HepG2 (cell line): ENCODE measurements around the gene HOXA7. TPM values are rescaled to one million over a fixed set of nuclear protein-coding genes. Genes with fewer than 3 reads are reported as not detected.

Experiments
- ATAC-seq: fragments of 200-7000 bp; cut with Tn5 transposase; 3 replicates; pipeline ENCODE4 v1.9.1; 2020; ENCODE audit warnings: mild to moderate bottlenecking, moderate library complexity
- BruUV-seq: library from RNA; stranded (reverse); fragments of 400-500 nt; replicated peaks from 2 replicates; lab custom pipeline; 2021; lab: Mats Ljungman, UMichigan
- CTCF ChIA-PET: fragments of 300-600 bp; formaldehyde crosslinking; extraction: SDS; loops from one replicate; lab custom pipeline; 2021; ENCODE audit warnings: low total read pairs, inconsistent platforms, low intra/inter-chr PET ratio; lab: Yijun Ruan, JAX
- POLR2A ChIA-PET: fragments of 350-600 bp; sonication (Branson Sonifier 250); formaldehyde crosslinking; loops from one replicate; lab custom pipeline; 2020; ENCODE audit warnings: antibody characterized with exemption, inconsistent platforms; lab: Yijun Ruan, JAX
- DNase-seq: peaks from one replicate; pipeline ENCODE4 v3.0.0-alpha.2; 2015; ENCODE audit warnings: low spot score
- FAIRE-seq: peaks from 3 replicates; lab custom pipeline; 2011; peaks lifted over from hg19 to GRCh38; lab: Jason Lieb, UNC
- H2AFZ ChIP-seq: one replicate; pipeline ENCODE4 v1.6.1; 2011; ENCODE audit warnings: low read length, inconsistent platforms
- H3K27ac ChIP-seq: fragments of 300-600 bp; 3 replicates; pipeline ENCODE4 v1.8.0; 2011; ENCODE audit warnings: mixed run types, mild to moderate bottlenecking, mixed read lengths, low read length, inconsistent platforms; ENCODE audit not compliant: insufficient read depth; ENCODE audit errors: extremely low read length
- H3K27me3 ChIP-seq, 2 experiments: fragments of 200-600 bp in 1 of 2; 2 replicates in 1 of 2; 3 replicates in 1 of 2; pipeline versions ENCODE4 v1.6.0 to v1.8.0; 2011; ENCODE audit warnings: low read length in 2 of 2, mild to moderate bottlenecking in 2 of 2, moderate library complexity in 2 of 2, inconsistent platforms in 1 of 2; ENCODE audit not compliant: insufficient read depth in 2 of 2, control insufficient read depth in 1 of 2
- H3K36me3 ChIP-seq, 2 experiments: fragments of 200-600 bp in 1 of 2; replicated peaks in 1 of 2; 2 replicates in 1 of 2; 3 replicates in 1 of 2; pipeline versions ENCODE4 v1.5.1 to v1.8.0; 2011; ENCODE audit warnings: low read length in 2 of 2, inconsistent platforms in 1 of 2; ENCODE audit not compliant: insufficient read depth in 2 of 2, control insufficient read depth in 1 of 2
- H3K4me1 ChIP-seq: 2 replicates; pipeline ENCODE4 v1.5.1; 2012; ENCODE audit warnings: low read length, inconsistent platforms; ENCODE audit not compliant: insufficient read depth
- H3K4me2 ChIP-seq: 2 replicates; pipeline ENCODE4 v1.6.0; 2011; ENCODE audit warnings: low read depth, low read length, inconsistent platforms
- H3K4me3 ChIP-seq, 3 experiments: fragments of 200-600 bp in 1 of 3; sonication (generic), shearing (Covaris generic) in 1 of 3; replicated peaks in 1 of 3; 2 replicates each; pipeline ENCODE4 v1.5.1; 2011 to 2016; ENCODE audit warnings: low read length in 3 of 3, inconsistent platforms in 2 of 3, low read depth in 2 of 3, mild to moderate bottlenecking in 2 of 3, control low read depth in 1 of 3, mixed read lengths in 1 of 3; ENCODE audit not compliant: insufficient read depth in 1 of 3
- H3K79me2 ChIP-seq: one replicate; pipeline ENCODE4 v1.6.1; 2011; ENCODE audit warnings: low read length, inconsistent platforms; ENCODE audit not compliant: insufficient read depth
- H3K9ac ChIP-seq: 2 replicates; pipeline ENCODE4 v1.6.0; 2011; ENCODE audit warnings: mild to moderate bottlenecking, low read depth, low read length, inconsistent platforms; ENCODE audit not compliant: insufficient read depth
- H3K9me3 ChIP-seq: 2 replicates; pipeline ENCODE4 v1.5.1; 2012; ENCODE audit warnings: mild to moderate bottlenecking, low read length
- H4K20me1 ChIP-seq: 2 replicates; pipeline ENCODE4 v1.6.0; 2011; ENCODE audit warnings: inconsistent platforms, mild to moderate bottlenecking, low read length, moderate library complexity; ENCODE audit not compliant: insufficient read depth
- CCDC6 ChIP-seq: sonication (generic); formaldehyde crosslinking; IDR thresholded peaks from 2 replicates; pipeline ENCODE4 v1.8.1; 2022; ENCODE audit warnings: mild to moderate bottlenecking, missing genetic modification reagents, moderate library complexity
- CTCF ChIP-seq: sonication (generic); formaldehyde crosslinking; IDR thresholded peaks from 2 replicates; pipeline ENCODE4 v1.5.0; 2020; ENCODE audit warnings: mild to moderate bottlenecking, missing genetic modification reagents, moderate library complexity
- DNMT1 ChIP-seq: sonication (generic); formaldehyde crosslinking; IDR thresholded peaks from 2 replicates; pipeline ENCODE4 v1.5.1; 2020; ENCODE audit warnings: mild to moderate bottlenecking, missing genetic modification reagents
- FOXA1 ChIP-seq, 2 experiments: fragments of 450-650 bp in 1 of 2; sonication (generic) in 1 of 2; formaldehyde crosslinking in 1 of 2; IDR thresholded peaks; 2 replicates each; pipeline versions ENCODE4 v1.4.0 to v1.6.1; 2016 to 2020; ENCODE audit warnings: missing genetic modification reagents in 1 of 2
- HIVEP1 ChIP-seq: sonication (generic); formaldehyde crosslinking; IDR thresholded peaks from 2 replicates; pipeline ENCODE4 v1.4.0; 2020; ENCODE audit warnings: mild to moderate bottlenecking, missing genetic modification reagents
- KLF11 ChIP-seq: IDR thresholded peaks from 2 replicates; pipeline ENCODE4 v1.6.1; 2016; ENCODE audit warnings: missing compliant biosample characterization
- NFAT5 ChIP-seq: sonication (generic); formaldehyde crosslinking; IDR thresholded peaks from 2 replicates; pipeline ENCODE4 v1.4.0; 2020; ENCODE audit warnings: missing genetic modification reagents
- NFIB ChIP-seq: sonication (generic); formaldehyde crosslinking; IDR thresholded peaks from 2 replicates; pipeline ENCODE4 v1.9.0; 2021; ENCODE audit warnings: missing genetic modification reagents, mild to moderate bottlenecking, borderline replicate concordance
- PBX2 ChIP-seq: IDR thresholded peaks from 2 replicates; pipeline ENCODE4 v1.6.1; 2016; ENCODE audit warnings: control low read depth
- TERF1 ChIP-seq: sonication (generic); formaldehyde crosslinking; IDR thresholded peaks from 2 replicates; pipeline ENCODE4 v1.8.0; 2022; ENCODE audit warnings: mild to moderate bottlenecking, missing genetic modification reagents, moderate library complexity
- ZBTB14 ChIP-seq: sonication (generic); formaldehyde crosslinking; IDR thresholded peaks from 2 replicates; pipeline ENCODE4 v1.4.0; 2020; ENCODE audit warnings: missing genetic modification reagents
- ZNF782 ChIP-seq: sonication (generic); formaldehyde crosslinking; IDR thresholded peaks from 2 replicates; pipeline ENCODE4 v1.4.0; 2020; ENCODE audit warnings: missing genetic modification reagents, mild to moderate bottlenecking, borderline replicate concordance
- WGBS: methylation state at CpG from one replicate; pipeline ENCODE4 v1.1.6; 2017; ENCODE audit warnings: low lambda C conversion rate; 5-methylcytosine and 5-hydroxymethylcytosine counted together
- in situ Hi-C: cut with HindIII; loops from 2 replicates; pipeline ENCODE4 v1.10.0; 2017; ENCODE audit warnings: low pct_unique_long_range_greater_than_20kb; ENCODE audit not compliant: extremely low pct_ligation_motif_present
- intact Hi-C: fragments of 100-400 bp; cut with micrococcal nuclease; formaldehyde crosslinking; loops from one replicate; pipeline ENCODE4 v1.10.0; 2022; ENCODE audit not compliant: unreplicated experiment
- polyA plus RNA-seq, 8 experiments: library from polyadenylated mRNA; depleted of rRNA in 3 of 8; stranded (reverse) in 7 of 8; unstranded in 1 of 8; fragments of >200 nt; fragmentation: Illumina TruSeq in 4 of 8; extraction: Trizol in 4 of 8; gene quantifications; 2 replicates each; pipeline versions ENCODE4 v1.2.1 to v1.2.3, GENCODE V29; 2011 to 2016; ENCODE audit warnings: low read depth in 4 of 8, missing spikeins in 1 of 8, mixed read lengths in 1 of 8; ENCODE audit not compliant: insufficient read depth in 1 of 8
- total RNA-seq, 5 experiments: library from RNA; depleted of rRNA; stranded (reverse); fragments of >200 nt; fragmentation: Illumina TruSeq; extraction: Trizol; gene quantifications; 2 replicates each; pipeline ENCODE4 v1.2.3, GENCODE V29; 2016; ENCODE audit warnings: low read depth in 1 of 5

The HOXA7 gene
- total and polyA plus RNA-seq, 2 of the 13 experiments (the other 11 are each of a cell fraction or from before 2014, with no cell fraction given): 0.05 TPM; not detected in 1

GRCh38 chr7:27160546-27161213 is 4.2 kb upstream of the HOXA7 start:
- Histone ChIP-seq H3K27me3 (peaks cover 2 to 44% of the 10 kb centered on the region in 2 experiments), H2AFZ (no peak overlapping the region), H3K4me2 (peak overlapping the region; percentile 85), H3K9ac (peak overlapping the region; percentile 49), H3K27ac (no peak overlapping the region), H3K9me3 (no peaks in the 10 kb centered on the region), H3K36me3 (no peaks in the 10 kb centered on the region), H3K4me1 (peaks cover 8% of the 10 kb centered on the region; the same call in 1 of the 2 replicates), H3K4me3 (peak overlapping the region; percentile 51 to 68 (median 66)), H4K20me1 (no peaks in the 10 kb centered on the region), H3K79me2 (no peaks in the 10 kb centered on the region)
- ChIA-PET CTCF (interaction anchor here (0.7 to 1.7 kb wide), 8 partner anchors 10 to 791 kb away, joined by 3 to 13 read pairs (median 7); no protein-coding TSS in a partner anchor), POLR2A (interaction anchor here (1.0 to 1.3 kb wide), 2 partner anchors 10 to 11 kb away, joined by 3 to 10 read pairs; no protein-coding TSS in a partner anchor)
- DNase-seq: peak; percentile 62
- in situ Hi-C loops: loop anchor here (25.0 kb wide), 1 partner anchor 1073 kb away; no protein-coding TSS in a partner anchor
- intact Hi-C loops: loop anchor here (1.0 to 5.0 kb wide), 2 partner anchors 478 to 791 kb away; no protein-coding TSS in a partner anchor
- FAIRE-seq: no peak
- 46% methylated on average over 19 of the region's 54 CpGs for WGBS
- BruUV-seq: no TSS peak
- peak; percentile 91 for ATAC-seq
- TF ChIP-seq ZNF782 (CRISPR knock-in tag) (no peak), HIVEP1 (CRISPR knock-in tag) (no peak), DNMT1 (CRISPR knock-in tag) (no peak), NFIB (CRISPR knock-in tag) (no peak), NFAT5 (CRISPR knock-in tag) (no peak), PBX2 (CRISPR knock-in tag) (no peak), TERF1 (CRISPR knock-in tag) (no peak), CCDC6 (CRISPR knock-in tag) (no peak), CTCF (CRISPR knock-in tag) (peak; percentile 97), FOXA1 (IDR thresholded peaks at IDR 0.05) (no peak), FOXA1 (CRISPR knock-in tag; IDR thresholded peaks at IDR 0.05) (no peak), ZBTB14 (CRISPR knock-in tag) (0 out of 2 replicates have a peak, but pooled peaks have one; percentile 45), KLF11 (CRISPR knock-in tag) (no peak)
